CD14-positive monocyte (primary cell): ENCODE data around the gene RC3H1. TPM values are rescaled to one million over a fixed set of nuclear protein-coding genes. Genes with fewer than 3 reads are reported as not detected.

ENCODE experiments used
- DNase-seq, 3 donors: peaks; one replicate each; pipeline ENCODE4 v3.0.0-alpha.2; 2011 to 2022
- H2AFZ ChIP-seq: 2 replicates; pipeline ENCODE4 v1.6.0; 2012; ENCODE audit warnings: mild to moderate bottlenecking, low read depth, low read length, inconsistent platforms; ENCODE audit not compliant: insufficient read depth, poor library complexity, severe bottlenecking
- H3K27ac ChIP-seq, 2 donors: 1 replicate in 1 of 2; 2 replicates in 1 of 2; pipeline ENCODE4 v1.5.1; 2012 to 2013; ENCODE audit warnings: low read length in 2 of 2, control low read depth in 1 of 2, inconsistent platforms in 1 of 2, low read depth in 1 of 2, mild to moderate bottlenecking in 1 of 2
- H3K27me3 ChIP-seq, 2 donors: one replicate each; pipeline versions ENCODE4 v1.6.0 to v1.6.1; 2011 to 2013; ENCODE audit warnings: low read length in 2 of 2; ENCODE audit not compliant: control insufficient read depth in 2 of 2, insufficient read depth in 2 of 2
- H3K36me3 ChIP-seq, 2 donors: replicated peaks in 1 of 2; 1 replicate in 1 of 2; 2 replicates in 1 of 2; pipeline versions ENCODE4 v1.5.1 to v1.6.1; 2012 to 2013; ENCODE audit warnings: low read length in 2 of 2, control low read depth in 1 of 2, inconsistent platforms in 1 of 2, mild to moderate bottlenecking in 1 of 2; ENCODE audit not compliant: insufficient read depth in 2 of 2, control insufficient read depth in 1 of 2
- H3K4me1 ChIP-seq, 2 donors: 1 replicate in 1 of 2; 2 replicates in 1 of 2; pipeline versions ENCODE4 v1.5.1 to v1.6.1; 2012 to 2013; ENCODE audit warnings: low read length in 2 of 2, control low read depth in 1 of 2, inconsistent platforms in 1 of 2, mild to moderate bottlenecking in 1 of 2, moderate library complexity in 1 of 2; ENCODE audit not compliant: insufficient read depth in 2 of 2, control insufficient read depth in 1 of 2
- H3K4me2 ChIP-seq: replicated peaks from 2 replicates; pipeline ENCODE3; 2012; ENCODE audit warnings: low read length, moderate library complexity, mild to moderate bottlenecking; ENCODE audit not compliant: poor library complexity, severe bottlenecking; ENCODE audit errors: extremely low read depth
- H3K4me3 ChIP-seq, 3 experiments: fragments of 200-600 bp in 1 of 3; sonication (generic) in 1 of 3; replicated peaks in 1 of 3; 1 replicate in 2 of 3; 2 replicates in 1 of 3; pipeline ENCODE4 v1.5.1; 2011 to 2013; ENCODE audit warnings: low read length in 3 of 3, mild to moderate bottlenecking in 3 of 3, control low read depth in 2 of 3, low read depth in 2 of 3, inconsistent platforms in 1 of 3, moderate library complexity in 1 of 3
- H3K79me2 ChIP-seq: 2 replicates; pipeline ENCODE4 v1.6.0; 2012; ENCODE audit warnings: mild to moderate bottlenecking, control low read depth, inconsistent platforms, low read length, moderate library complexity; ENCODE audit not compliant: insufficient read depth
- H3K9ac ChIP-seq: 2 replicates; pipeline ENCODE4 v1.6.0; 2017; ENCODE audit warnings: low read length, mild to moderate bottlenecking; ENCODE audit not compliant: insufficient read depth, poor library complexity, severe bottlenecking
- H3K9me3 ChIP-seq, 2 donors: replicated peaks in 1 of 2; 1 replicate in 1 of 2; 2 replicates in 1 of 2; pipeline versions ENCODE4 v1.5.1 to v1.6.1; 2012 to 2013; ENCODE audit warnings: low read length in 2 of 2, control low read depth in 1 of 2; ENCODE audit not compliant: control insufficient read depth in 1 of 2, insufficient read depth in 1 of 2
- H4K20me1 ChIP-seq: 2 replicates; pipeline ENCODE4 v1.6.0; 2012; ENCODE audit warnings: mild to moderate bottlenecking, low read length, control low read depth, moderate library complexity; ENCODE audit not compliant: insufficient read depth
- H3K27ac Mint-ChIP-seq, 7 donors: one replicate each; pipeline ENCODE4 v1.8.0; 2020; ENCODE audit warnings: mild to moderate bottlenecking in 7 of 7, mixed read lengths in 7 of 7, moderate library complexity in 6 of 7, inconsistent platforms in 2 of 7
- H3K27me3 Mint-ChIP-seq, 3 donors: one replicate each; pipeline ENCODE4 v1.8.0; 2021 to 2022; ENCODE audit warnings: low read depth in 3 of 3, mild to moderate bottlenecking in 3 of 3, mixed read lengths in 3 of 3, moderate library complexity in 3 of 3, inconsistent platforms in 1 of 3
- H3K36me3 Mint-ChIP-seq, 2 donors: one replicate each; pipeline ENCODE4 v1.8.0; 2020; ENCODE audit warnings: mixed read lengths in 2 of 2, inconsistent platforms in 1 of 2, mild to moderate bottlenecking in 1 of 2
- H3K4me1 Mint-ChIP-seq: one replicate; pipeline ENCODE4 v1.8.0; 2020; ENCODE audit warnings: mild to moderate bottlenecking, mixed read lengths
- H3K4me3 Mint-ChIP-seq, 2 donors: one replicate each; pipeline ENCODE4 v1.8.0; 2020; ENCODE audit warnings: mild to moderate bottlenecking in 2 of 2, mixed read lengths in 2 of 2, moderate library complexity in 1 of 2
- H3K9me3 Mint-ChIP-seq, 7 donors: one replicate each; pipeline ENCODE4 v1.8.0; 2020 to 2022; ENCODE audit warnings: mixed read lengths in 7 of 7, mild to moderate bottlenecking in 6 of 7, moderate library complexity in 6 of 7, inconsistent platforms in 2 of 7
- WGBS: methylation state at CpG from one replicate; pipeline ENCODE4 v1.1.5; 2013; ENCODE audit warnings: missing lambda C conversion rate; ENCODE audit not compliant: insufficient coverage; 5-methylcytosine and 5-hydroxymethylcytosine counted together
- intact Hi-C, 2 donors: fragments of 100-400 bp; cut with micrococcal nuclease; formaldehyde crosslinking; loops; one replicate each; pipeline versions ENCODE4 v1.15.0 to v1.15.1; 2023
- polyA plus RNA-seq, 3 donors: library from polyadenylated mRNA; depleted of rRNA in 1 of 3; unstranded in 2 of 3; stranded (reverse) in 1 of 3; fragments of 300-500 nt in 2 of 3; fragments of >200 nt in 1 of 3; fragmentation: Illumina TruSeq in 2 of 3; gene quantifications; 1 replicate in 2 of 3; 2 replicates in 1 of 3; pipeline ENCODE4 v1.2.3, GENCODE V29; 2012 to 2021
- TF ChIP-seq, protein P1 (sequence below): fragments of 200-600 bp; IDR thresholded peaks from one replicate; pipeline ENCODE4 v1.8.0; 2022; ENCODE audit warnings: antibody characterized with exemption, mild to moderate bottlenecking

The RC3H1 gene
- polyA plus RNA-seq, 3 donors = 3.8 to 17.3 (median 7.8) TPM

DNA sequence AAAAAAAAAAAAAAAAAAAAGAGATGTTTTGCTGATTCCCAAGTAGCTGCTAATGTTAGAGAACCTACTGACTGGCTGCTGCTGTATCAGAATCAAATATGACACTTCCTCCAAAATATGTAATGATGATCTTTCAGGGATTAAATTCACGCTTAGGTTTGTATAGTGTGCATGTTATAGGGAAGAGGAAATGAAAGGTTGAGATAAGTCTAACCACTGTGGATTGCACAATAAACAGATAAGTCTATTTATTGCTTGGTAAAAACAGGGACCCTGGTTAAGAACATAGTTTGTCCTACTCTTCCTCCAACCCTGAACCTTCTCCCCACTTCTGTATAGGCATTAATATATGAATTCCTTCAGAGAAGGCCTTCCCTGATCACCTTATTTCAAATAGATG lies 13.2 kb downstream of the RC3H1 start:
- intact Hi-C loops = no loop called here
- H2AFZ ChIP-seq = no peak overlapping the region
- Mint-ChIP-seq H3K4me3 (peak overlapping the region; percentile 43 to 74), H3K27ac (peak overlapping the region; percentile 68 to 92 (median 89)), H3K27me3 (no peaks in the 10 kb centered on the region), H3K36me3 (peaks cover 14 to 16% of the 10 kb centered on the region in 2 donors), H3K9me3 (peaks cover 0 to 1% (median 0%) of the 10 kb centered on the region in 7 donors), H3K4me1 (peaks cover 75% of the 10 kb centered on the region)
- TF ChIP-seq, protein P1, sequence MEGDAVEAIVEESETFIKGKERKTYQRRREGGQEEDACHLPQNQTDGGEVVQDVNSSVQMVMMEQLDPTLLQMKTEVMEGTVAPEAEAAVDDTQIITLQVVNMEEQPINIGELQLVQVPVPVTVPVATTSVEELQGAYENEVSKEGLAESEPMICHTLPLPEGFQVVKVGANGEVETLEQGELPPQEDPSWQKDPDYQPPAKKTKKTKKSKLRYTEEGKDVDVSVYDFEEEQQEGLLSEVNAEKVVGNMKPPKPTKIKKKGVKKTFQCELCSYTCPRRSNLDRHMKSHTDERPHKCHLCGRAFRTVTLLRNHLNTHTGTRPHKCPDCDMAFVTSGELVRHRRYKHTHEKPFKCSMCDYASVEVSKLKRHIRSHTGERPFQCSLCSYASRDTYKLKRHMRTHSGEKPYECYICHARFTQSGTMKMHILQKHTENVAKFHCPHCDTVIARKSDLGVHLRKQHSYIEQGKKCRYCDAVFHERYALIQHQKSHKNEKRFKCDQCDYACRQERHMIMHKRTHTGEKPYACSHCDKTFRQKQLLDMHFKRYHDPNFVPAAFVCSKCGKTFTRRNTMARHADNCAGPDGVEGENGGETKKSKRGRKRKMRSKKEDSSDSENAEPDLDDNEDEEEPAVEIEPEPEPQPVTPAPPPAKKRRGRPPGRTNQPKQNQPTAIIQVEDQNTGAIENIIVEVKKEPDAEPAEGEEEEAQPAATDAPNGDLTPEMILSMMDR = no peak
- DNase-seq = peak; percentile 18 to 66 (median 42)
- peaks cover 100% of the 10 kb centered on the region for H3K79me2 ChIP-seq
- peak overlapping the region; percentile 52 for H3K4me2 ChIP-seq
- no peaks in the 10 kb centered on the region for H3K9me3 ChIP-seq
- no peaks in the 10 kb centered on the region for H3K36me3 ChIP-seq
- no peaks in the 10 kb centered on the region for H3K27me3 ChIP-seq
- peak overlapping the region; percentile 69 to 71 for H3K27ac ChIP-seq
- H3K9ac ChIP-seq = no peak overlapping the region
- H3K4me1 ChIP-seq = peaks cover 52 to 72% of the 10 kb centered on the region in 2 donors
- WGBS = no CpG with 5 or more reads among the region's 1 CpG
- H4K20me1 ChIP-seq = peaks cover 98% of the 10 kb centered on the region
- H3K4me3 ChIP-seq = peak overlapping the region in 1 of 3 experiments; percentile 44

DNA sequence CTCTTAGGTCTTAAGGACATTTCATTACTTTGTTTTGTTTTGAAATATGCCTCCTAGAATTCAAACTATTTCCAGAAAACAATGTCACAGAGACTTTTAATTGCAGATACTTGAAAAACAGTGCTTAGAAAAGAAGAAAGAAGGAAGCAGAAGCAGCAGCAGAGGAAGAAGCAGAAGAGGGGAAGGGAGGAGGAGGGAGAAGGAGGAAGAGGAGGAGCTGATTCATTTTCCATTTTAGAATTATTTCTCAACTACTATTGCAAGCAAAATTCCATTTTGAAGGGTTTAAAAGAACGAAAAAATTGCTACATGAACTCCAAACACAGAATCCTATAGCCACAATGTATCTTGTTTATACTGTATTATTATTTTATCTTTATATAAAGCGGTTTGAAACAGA lies 13.9 kb downstream of the RC3H1 start:
- peak overlapping the region; percentile 69 to 71 for H3K27ac ChIP-seq

More for the DNA sequence above, 13.9 kb downstream of the RC3H1 start:
- Mint-ChIP-seq H3K27ac (peak overlapping the region; percentile 74 to 90 (median 85)), H3K9me3 (no peaks in the 10 kb centered on the region), H3K36me3 (peaks cover 12 to 16% of the 10 kb centered on the region in 2 donors), H3K4me1 (peaks cover 73% of the 10 kb centered on the region), H3K4me3 (peak overlapping the region in 1 of 2 donors; percentile 74), H3K27me3 (no peaks in the 10 kb centered on the region)
- no peak overlapping the region for H2AFZ ChIP-seq
- H3K27me3 ChIP-seq = no peaks in the 10 kb centered on the region
- peak overlapping the region in 2 of 3 experiments; percentile 22 to 44 for H3K4me3 ChIP-seq
- H3K9me3 ChIP-seq = no peaks in the 10 kb centered on the region
- H4K20me1 ChIP-seq = peaks cover 98% of the 10 kb centered on the region
- H3K9ac ChIP-seq = no peak overlapping the region
- peaks cover 100% of the 10 kb centered on the region for H3K79me2 ChIP-seq
- no CpG with 5 or more reads among the region's 2 CpGs for WGBS
- peak overlapping the region; percentile 52 for H3K4me2 ChIP-seq
- no peaks in the 10 kb centered on the region for H3K36me3 ChIP-seq
- peak in 2 of 3 donors; percentile 49 to 51 for DNase-seq
- TF ChIP-seq, protein P1 = no peak
- intact Hi-C loops = no loop called here
- peaks cover 52 to 72% of the 10 kb centered on the region in 2 donors for H3K4me1 ChIP-seq
